Measurements from ENCODE around the gene GRK5.

DNA sequence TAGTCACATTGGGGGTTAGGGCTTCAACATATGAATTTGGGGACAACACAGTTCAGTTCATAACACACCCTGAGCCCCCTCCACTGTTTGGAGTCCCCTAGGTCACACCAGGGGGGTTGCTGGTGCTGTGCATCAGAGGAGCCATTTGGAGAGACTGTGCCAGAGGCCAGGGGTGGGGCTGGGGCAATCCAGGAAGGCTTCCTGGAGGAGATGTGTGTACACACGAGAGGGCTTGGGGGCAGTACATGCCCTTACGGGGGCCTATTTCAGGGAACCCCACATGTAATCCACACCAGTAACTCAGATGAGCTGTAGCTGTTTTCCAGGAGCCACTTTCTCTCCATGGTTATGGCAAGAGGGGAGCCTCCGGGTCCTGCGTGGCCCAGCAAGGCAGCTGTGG is 151.7 kb downstream of the GRK5 start:
- TF ChIP-seq POLR2A (IDR thresholded peaks at IDR 0.05; ENCODE audit: low read length) (no peak), GATA1 (IDR thresholded peaks at IDR 0.05; ENCODE audit: low read depth, low read length) (no peak)

Measured in erythroblast (primary cell).